GM19397 (cell line): Measurements from ENCODE around the gene HSD3B1.

Experiments used
- ATAC-seq: cut with Tn5 transposase; IDR thresholded peaks from one replicate; pipeline ENCODE4 v1.9.1; 2021; ENCODE audit warnings: mild to moderate bottlenecking, moderate library complexity; ENCODE audit not compliant: unreplicated experiment

HSD3B1 gene

DNA sequence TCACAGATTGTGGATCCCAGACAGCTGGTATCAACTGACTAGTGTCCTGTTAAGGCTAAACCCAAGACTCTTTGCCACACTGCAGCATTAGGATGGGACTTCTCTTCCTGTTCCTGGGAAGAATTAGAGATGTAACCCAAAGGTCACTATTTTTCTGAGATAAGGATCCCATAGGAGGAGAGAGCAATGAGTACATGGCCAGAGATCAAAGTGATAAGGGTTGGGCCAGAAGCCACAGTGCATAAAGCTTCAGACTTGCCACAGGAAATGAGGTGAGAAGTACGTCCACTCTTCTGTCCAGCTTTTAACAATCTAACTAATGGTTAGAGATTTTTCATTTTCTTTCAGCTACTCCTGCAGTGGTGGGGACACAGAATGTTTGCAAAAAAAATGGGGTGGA, at the start of gene HSD3B1:
Gene HSD3B1, plus strand, starts transcription at position 270 of the 400 bp plus-strand sequence. CDS start 267 bp downstream, outside the sequence.
- ATAC-seq, result no peak

DNA sequence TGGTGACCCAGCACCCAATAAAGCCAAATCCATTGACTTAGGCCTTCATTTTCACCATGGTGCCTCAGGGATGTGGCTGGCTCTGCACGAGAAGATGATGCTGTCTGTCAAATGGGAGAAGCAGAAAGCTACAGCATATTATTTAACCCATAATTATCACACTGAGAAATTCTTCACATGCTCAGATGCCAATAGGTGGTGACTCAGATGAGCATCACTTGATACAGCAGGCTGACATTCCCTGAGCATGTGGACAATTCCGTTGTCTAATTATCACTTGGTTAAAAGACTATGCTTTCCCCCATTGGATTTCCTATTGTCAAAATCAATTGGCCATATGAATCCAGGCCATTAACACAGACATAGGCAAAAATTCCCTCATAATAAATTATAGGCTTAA, 44.0 kb upstream of the HSD3B1 start:
- no peak for ATAC-seq

DNA sequence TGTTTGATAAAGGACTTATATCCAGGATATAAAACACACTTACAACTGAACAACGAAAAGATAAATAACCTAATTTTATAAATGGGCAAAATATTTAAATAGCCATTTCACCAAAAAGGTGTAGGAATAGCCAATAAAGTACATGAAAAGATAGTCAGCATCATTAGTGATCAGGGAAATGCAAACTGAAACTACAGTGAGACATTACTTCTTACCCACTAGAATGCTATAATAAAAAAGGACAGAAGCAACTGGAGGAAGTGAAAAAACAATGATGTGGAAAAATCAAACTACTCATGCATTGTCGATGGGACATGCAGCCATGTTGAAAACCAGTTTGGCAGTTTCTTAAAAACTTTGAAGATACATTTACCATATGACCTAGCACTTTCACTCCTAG, 43.4 kb upstream of the HSD3B1 start:
- ATAC-seq, result no peak

DNA sequence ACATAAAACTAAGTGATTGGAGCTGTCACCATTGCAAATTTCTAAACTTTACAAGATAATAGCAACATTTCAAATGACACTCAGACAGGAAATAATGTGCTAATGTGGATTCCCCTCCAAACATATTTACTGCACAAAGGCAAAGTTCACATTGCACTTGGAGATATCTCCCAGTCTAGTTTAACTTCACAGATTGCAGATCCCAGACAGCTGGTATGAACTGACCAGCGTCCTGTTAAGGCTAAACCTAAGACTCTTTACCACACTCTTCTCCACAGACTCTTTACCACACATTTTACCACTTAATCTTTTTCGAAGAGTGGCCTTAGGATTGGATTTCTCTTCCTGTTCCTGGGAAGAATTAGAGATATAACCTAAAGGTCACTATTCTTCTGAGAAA, 40.6 kb upstream of the HSD3B1 start:
- no peak for ATAC-seq

DNA sequence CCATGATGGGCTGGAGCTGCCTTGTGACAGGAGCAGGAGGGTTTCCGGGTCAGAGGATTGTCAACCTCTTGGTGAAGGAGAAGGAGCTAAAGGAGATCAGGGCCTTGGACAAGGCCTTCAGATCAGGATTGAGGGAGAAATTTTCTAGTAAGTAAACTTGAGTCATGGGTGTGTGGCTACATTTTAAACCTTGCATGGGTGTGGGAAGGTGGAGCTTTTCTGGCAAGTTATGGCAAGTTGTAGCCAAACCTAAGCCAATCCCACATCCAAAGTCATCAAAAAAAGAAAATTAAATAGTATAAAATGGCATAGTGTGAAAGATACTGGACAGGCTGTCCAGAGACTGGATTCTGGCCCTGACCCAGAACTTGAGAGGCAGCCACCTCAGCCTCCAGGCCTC, 39.8 kb upstream of the HSD3B1 start:
- ATAC-seq, result no peak

DNA sequence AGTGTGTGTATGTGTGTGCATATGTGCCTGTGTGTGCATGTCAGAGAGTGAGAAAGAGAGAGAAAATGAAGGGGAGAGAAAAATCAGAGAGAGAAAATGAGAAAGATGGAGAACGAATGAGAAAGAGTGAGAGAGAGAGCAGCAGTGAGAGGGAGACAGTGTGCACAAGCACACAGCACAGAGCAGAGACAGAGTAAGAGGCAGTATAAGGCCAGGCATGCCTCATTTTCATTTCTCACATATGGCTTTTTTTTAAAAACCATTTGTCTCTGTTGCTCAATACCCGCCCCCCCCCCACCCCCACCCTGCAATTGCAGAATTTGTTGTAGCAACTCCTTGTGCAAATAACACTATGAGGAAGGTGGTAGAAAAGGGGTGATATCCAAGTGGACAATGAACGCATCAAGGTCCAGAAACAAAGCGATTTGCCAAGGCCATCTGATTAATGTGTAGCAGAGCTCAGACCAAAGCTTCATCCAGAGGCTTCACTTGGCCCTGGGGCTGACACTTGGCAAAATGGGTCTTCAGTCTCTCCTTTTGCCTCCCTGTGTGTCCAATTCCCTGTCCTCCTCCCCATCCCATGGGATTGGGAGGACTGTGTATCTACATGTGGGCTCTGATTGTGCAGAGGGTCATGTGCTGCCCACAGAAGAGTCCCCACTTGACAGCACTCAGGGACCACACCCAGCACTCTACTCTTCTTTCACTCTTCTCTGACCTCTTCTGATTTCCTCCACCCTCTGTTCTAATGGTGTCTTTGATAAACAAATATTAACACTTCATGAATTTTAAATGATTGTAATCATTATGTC, 38.9 kb upstream of the HSD3B1 start:
- ATAC-seq, result no peak

DNA sequence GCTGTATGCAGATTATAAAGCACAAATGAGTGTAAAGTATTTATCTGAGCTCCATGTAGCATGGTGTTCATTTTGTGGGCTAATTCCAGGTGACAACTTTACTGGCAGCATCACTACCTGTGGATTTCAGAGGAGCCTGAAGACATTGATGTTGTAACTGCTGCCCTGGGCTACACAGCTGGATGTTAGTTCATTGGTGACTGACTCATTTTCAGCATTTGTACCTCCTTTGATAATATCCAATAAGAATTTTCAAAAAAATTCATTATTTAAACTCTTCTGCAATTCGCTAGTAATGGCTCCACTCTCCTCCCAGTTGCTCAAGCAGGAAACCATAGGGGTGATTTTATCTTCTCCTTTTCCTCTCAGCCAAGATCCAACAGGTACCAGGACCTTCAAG, 37.3 kb upstream of the HSD3B1 start:
- no peak for ATAC-seq

DNA sequence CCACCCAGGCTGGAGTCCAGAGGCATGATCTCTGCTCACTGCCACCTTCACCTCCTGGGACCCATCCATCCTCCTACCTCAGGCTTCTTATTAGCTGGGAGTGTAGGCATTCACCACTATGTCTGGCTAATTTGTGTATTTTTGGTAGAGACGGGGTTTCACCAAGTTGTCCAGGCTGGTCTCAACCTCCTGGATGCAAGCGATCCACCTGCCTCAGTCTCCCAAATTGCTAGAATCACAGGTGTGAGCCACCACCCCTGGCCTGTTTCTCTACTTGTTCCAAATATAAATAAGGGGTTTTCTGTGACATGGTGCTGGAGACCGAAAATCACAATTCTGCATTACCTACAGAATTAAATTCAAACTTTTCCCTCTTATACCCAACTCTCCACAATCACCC, 36.6 kb upstream of the HSD3B1 start:
- no peak for ATAC-seq

DNA sequence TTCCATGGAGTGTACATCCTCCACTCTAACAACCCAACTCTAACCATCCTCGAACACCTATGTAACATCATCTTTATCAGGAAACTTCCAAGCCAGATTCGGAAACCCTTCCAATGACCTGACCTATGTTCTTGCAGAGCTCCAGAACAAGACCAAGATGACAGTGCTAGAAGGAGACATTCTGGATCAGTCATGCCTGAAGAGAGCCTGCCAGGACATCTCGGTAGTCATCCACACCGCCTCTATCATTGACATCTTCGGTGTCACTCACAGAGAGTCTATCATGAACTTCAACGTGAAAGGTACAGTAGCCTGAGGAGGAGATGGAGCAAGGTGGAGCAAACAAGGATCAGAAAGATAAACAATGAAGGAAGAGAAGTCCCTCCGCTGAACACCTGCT, 36.1 kb upstream of the HSD3B1 start:
- ATAC-seq, result no peak

DNA sequence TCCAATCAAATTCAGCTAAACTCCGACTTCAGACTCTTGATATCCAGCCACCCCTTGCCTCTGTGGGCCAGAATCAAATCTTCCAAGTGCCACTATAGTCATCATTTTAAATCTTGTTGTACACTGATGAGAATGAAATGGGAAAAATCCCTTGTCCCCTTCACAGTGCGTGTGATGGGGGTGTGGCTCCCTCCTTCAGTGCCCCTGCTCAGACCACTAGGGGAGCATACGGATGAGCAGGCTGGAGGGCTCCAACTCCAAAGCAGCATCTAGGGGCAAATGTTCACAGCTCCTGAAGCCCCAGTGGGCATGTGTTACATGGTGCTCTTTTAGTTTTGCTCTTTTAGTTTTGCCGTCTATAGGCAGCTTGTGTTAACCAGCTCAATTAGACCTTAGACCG, 35.4 kb upstream of the HSD3B1 start:
- ATAC-seq, result no peak

DNA sequence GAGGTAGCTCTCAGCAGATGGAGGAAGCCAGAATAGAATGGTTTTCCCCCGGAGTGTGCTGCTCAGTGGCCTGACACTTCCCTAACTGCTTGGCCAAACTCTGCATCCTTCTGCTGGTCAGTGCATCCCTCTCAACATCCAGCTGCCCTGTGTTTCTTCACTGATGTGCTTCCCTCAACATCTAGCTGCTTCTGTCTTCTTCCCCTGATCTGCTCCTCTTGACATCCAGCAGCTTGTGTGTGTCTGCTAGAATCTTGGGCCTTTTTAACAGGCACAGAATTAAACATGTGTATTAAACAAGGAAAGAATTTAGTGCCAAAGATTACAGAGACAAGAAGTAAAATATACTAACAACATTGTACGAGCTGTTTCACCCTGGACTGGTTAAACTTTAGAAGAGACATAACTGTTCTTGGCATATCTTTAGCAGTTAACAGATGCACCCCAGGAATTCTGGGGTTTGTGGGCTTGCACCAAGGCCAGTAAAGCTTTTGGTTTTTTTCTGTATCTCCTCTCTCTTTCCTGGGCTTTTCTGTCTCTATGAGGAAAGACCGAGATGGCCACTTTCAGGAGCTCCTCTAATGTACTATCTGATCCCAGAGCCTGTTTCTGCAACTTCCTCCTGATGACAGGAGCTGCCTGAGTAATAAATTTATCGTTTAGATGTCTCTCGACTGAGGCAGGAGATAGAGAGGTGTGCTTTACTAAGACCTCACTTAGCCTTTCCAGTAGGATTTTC, 34.8 kb upstream of the HSD3B1 start:
- ATAC-seq, result no peak

DNA sequence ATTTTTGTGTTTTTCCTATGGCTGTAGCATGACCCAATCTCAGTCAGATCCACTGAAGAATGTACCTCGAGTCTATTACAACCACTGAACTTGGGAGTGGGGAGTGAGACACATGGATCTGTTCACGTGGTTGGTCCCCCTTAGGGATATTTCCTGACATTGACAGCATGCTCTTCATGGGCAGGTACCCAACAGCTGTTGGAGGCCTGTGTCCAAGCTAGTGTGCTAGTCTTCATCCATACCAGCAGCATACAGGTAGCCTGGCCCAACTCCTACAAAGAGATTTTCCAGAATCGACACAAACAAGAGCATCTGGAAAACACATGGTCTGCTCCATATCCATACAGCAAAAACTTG, 34.2 kb upstream of the HSD3B1 start:
- ATAC-seq, result no peak

DNA sequence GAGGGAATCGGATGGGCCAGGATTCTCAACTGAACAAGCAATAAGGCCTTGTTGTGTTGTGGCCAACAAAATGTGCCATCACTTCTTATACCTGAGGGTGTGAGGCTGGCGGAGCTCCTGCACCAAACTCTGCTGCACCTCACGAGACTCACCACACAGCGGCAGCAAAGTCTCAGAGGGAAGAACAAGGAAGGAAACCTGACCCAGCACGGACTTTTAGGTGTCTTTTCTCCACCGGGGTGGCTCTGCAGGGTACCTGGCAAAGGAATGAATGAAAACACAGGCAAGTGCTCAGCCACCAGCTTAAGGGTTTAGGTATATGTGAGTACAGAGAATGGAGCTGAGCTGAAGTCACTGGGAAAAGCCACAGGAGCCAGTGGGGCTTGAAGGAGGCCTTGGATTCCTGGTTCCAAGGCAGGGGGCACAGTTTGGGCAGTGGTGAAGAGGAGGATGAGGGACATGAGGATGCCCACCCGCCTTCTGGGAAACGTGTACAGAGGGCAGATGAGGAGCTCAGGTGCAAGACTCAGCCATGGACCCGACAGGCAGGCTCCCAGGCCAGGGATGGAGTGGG, 31.1 kb upstream of the HSD3B1 start:
- ATAC-seq, result peak; percentile 79

DNA sequence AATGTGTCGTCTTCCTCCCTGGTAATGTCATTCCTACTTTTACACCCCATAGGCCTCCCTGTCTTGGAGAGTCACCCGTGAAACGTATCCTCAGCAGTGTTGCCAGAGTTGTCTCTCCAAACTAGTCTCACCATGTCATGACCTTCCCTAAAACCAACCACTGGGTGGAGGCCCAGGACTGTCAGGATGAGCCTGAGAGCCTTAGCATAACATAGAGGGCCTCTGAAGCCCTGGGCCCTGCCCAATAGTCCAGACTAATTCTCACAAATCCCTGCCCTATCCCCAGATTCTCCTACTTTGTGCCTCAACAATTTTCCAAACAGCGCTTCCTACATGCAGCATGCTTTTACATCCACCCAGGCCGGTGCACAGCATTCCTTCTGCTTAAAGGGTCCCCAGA, 29.3 kb upstream of the HSD3B1 start:
- no peak for ATAC-seq

DNA sequence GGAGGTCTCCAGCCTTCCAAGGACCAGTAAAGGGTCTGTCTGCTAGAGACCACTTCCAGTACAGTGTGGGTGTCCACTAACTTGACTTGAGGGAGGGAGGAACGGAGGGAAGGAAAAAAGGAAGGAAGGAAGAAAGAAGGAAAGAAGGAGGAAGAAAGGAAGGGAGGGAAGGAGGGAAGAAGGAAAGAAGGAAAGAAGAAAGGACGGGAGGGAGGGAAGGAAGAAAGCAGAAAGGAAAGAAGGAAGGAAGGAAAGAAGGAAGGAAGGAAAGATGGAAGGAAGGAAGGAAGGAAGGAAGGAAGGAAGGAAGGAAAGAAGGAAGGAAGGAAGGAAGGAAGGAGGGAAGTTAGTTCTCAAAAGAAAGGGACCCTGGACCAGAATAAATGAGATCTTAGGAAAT, 26.8 kb upstream of the HSD3B1 start:
- ATAC-seq, result no peak

DNA sequence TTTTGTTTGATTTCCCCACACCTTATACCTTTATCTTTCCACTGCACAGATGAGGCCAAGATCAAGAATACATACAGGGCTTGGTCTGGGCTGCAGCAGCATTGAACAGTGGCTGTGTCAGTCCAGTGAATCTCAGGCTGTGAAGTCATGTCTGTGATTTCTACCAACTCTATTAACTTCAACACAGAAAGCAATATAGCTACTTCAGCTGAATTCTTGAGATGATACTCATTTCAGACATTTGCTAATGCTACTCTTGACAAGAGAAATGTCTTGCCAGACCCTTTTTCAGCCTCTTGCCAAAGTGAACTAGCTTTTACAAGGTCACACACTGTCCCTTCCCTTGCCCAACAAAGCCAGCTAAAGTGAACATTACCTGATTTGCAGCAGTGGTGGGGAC, 25.1 kb upstream of the HSD3B1 start:
- no peak for ATAC-seq

DNA sequence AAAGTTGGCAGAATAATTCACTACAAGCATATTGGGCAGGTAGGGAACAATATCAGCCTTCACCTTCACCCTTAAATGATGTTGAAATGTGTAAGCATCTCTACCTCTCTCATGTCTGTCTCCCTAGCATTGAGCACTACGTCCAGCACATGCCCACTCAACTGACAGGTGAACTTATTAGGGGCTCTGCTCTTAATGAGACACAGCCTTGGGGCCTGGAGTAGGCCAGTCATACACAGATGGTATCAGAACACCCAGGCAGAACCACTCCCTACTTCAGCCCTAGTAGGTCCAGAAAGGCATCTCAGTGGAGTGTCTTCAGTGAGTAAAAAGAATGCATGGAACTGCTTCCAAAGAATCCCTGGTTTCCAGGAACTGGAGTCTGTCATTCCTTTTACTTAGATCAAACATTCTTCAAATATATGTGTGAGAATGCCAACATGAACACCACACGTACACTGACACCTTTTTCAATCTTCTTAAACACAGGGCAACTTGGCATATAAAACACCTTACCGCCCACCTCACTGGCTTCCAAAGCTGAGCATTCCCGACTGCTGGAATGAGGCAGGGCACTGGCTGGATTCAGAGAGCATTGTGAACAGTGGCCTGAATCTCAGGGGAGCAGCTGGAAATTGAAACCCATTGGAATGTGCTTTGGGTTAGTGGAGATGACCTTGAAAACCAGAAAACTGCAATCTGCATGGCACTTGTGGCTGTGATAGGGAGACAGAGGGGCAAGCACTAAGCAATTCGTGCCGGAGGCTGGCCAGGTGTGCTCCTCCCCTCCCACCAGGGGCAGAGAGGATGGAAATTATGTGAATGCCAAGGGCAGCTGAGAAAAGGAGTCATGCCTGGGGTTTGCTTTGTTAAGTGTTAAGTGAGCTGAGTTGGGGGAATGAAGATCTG, 24.2 kb upstream of the HSD3B1 start:
- ATAC-seq, result no peak

DNA sequence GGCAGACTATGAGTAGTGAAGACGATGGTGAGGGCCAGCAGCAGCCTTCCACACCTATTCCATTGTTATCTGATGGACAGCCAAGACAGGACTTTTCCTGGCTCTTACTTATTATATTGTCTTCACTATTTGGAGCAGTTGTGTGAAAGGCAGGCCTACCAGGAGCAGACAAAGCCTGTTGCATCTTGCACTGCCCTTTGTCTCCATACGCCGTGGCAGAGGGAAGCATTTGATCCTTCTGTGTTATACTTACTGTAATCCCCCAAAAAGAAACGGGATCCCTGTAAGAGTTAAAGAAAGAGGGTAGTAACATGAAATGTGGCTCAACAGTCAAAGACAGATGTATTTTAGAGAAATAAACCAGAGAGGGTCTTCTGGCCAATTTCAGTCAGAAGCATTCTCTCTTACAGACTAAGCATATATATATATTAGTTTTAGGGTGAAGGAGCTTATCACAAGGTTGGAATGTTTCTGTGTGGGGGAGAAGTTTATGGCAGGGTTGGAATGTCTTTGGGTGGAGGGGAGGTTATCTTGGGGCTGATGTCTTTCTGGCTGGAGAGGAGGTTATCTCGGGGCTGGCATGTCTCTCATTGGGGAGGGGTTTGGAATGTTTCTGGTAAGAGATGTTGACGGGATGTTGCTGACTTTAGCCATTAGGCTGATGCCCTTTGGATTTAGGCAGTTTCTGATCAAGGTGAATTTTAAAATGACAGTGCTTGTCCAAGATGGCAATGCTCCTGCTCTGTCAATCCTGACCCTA, 23.4 kb upstream of the HSD3B1 start:
- ATAC-seq, result no peak

DNA sequence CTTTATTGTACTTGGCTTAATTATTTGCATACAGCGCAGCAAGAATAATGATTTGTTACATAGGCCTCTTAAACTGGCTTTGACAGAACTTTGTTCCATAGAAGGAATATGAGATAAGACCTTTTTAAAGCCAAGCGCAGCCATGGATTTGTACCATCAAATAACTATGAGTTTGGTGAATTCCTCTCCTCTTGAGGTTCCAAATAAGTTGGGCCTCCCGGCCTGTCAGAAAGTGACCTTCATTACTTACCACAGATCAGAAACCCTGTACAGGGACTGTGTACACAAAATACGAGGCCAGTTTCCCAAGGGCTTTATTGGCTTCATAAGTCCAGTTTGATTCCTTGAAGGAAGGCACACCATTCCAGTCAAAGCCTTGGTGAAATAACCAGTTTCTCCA, 21.8 kb upstream of the HSD3B1 start:
- no peak for ATAC-seq

DNA sequence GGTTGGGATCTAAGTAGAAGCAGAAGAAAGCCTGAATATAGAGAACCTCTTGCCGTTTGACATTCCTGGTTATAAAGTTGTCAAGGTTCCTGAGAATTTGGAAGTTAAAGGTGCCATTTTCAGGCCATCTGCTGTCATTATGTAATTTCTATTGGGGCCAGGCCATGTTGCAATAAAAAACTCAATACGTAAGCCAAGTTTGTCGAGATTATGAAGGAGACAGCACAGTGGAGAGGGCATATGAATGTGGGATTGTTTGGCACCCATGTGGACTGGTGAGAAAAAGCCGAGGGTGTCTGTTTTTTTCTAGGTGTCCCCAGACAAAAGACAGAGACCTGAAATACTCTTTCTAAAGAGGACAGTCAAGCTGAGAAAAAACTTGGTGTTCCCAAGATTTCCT, 18.8 kb upstream of the HSD3B1 start:
- ATAC-seq, result no peak
